Measurements from ENCODE around the gene ATP8B4.

The ATP8B4 gene

DNA sequence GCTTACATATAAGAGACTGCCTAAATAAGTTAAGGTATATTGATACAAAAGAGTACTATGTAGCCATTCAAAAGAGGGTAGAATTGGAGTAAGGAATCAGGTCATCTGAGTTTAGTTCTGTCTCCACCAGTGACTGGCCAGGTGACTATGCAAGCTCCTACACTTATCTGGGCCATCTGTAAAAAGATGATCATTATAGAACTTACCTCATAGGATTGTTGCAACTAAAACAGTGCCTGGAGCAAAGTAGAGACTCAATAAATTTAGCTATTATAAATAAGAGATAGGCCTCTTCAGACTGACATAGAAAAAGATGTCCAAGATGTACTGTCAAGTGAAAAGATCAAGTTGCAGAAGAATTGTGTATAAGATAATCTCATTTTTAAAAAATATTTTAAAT is 1.7 kb upstream of the ATP8B4 start:
- Histone ChIP-seq H3K9me3 (ENCODE audit: low read length) (no peaks in the 10 kb centered on the region), H3K4me1 (ENCODE audit: insufficient read depth, low read length, severe bottlenecking) (no peaks in the 10 kb centered on the region), H3K27me3 (ENCODE audit: insufficient read depth, low read length) (no peaks in the 10 kb centered on the region), H3K79me2 (ENCODE audit: insufficient read depth, low read length) (no peaks in the 10 kb centered on the region), H2AFZ (ENCODE audit: low read length) (no peak overlapping the region), H3K27ac (ENCODE audit: low read depth, low read length, poor library complexity, severe bottlenecking) (no peak overlapping the region), H4K20me1 (ENCODE audit: insufficient read depth, low read length) (no peaks in the 10 kb centered on the region), H3K9me2 (ENCODE audit: low read depth, low read length) (no peaks in the 10 kb centered on the region), H3K9ac (ENCODE audit: low read length) (no peak overlapping the region), H3F3A (ENCODE audit: insufficient read depth, low read length) (no peaks in the 10 kb centered on the region), H3K4me2 (ENCODE audit: low read length) (no peak overlapping the region), H3K4me3 (ENCODE audit: low read depth, low read length, poor library complexity, severe bottlenecking) (no peak overlapping the region), H3K36me3 (ENCODE audit: insufficient read depth, low read length) (no peaks in the 10 kb centered on the region)
- TF ChIP-seq, protein P1, sequence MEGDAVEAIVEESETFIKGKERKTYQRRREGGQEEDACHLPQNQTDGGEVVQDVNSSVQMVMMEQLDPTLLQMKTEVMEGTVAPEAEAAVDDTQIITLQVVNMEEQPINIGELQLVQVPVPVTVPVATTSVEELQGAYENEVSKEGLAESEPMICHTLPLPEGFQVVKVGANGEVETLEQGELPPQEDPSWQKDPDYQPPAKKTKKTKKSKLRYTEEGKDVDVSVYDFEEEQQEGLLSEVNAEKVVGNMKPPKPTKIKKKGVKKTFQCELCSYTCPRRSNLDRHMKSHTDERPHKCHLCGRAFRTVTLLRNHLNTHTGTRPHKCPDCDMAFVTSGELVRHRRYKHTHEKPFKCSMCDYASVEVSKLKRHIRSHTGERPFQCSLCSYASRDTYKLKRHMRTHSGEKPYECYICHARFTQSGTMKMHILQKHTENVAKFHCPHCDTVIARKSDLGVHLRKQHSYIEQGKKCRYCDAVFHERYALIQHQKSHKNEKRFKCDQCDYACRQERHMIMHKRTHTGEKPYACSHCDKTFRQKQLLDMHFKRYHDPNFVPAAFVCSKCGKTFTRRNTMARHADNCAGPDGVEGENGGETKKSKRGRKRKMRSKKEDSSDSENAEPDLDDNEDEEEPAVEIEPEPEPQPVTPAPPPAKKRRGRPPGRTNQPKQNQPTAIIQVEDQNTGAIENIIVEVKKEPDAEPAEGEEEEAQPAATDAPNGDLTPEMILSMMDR (IDR thresholded peaks at IDR 0.05; ENCODE audit: low read length) = no peak
- no peak for TF ChIP-seq EZH2 (IDR thresholded peaks at IDR 0.05; ENCODE audit: borderline replicate concordance, low read length)

DNA sequence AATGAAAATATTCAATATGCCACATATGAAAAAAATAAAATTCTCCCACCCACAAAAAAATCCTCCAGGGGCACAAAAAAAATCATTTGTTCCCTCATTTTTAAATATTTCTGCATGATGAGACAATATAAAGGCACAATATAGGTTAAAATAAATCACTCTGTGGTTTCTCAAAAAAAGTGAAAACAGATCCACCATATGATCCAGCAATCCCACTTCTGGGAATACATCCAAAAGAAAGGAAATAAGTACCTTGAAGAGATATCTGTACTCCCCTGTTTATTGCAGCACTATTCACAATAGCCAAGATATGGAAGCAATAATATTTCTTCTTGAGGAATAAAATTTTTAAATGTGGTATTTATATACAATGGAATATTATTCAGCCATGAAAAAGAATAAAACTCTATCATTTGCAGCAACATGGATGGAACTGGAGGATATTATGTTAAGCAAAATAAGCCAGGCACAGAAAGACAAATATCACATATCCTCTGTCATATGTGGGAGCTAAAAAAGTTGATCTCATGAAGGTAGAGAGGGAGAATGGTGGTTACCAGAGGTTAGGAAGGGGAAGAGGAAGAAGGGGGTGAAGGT is 1.5 kb downstream of the ATP8B4 start:
- no peaks in the 10 kb centered on the region for H3K27me3 ChIP-seq (ENCODE audit: insufficient read depth, low read length)
- H3K4me3 ChIP-seq (ENCODE audit: low read depth, low read length, poor library complexity, severe bottlenecking) = no peak overlapping the region
- H3F3A ChIP-seq (ENCODE audit: insufficient read depth, low read length) = no peaks in the 10 kb centered on the region
- no peaks in the 10 kb centered on the region for H3K9me2 ChIP-seq (ENCODE audit: low read depth, low read length)
- no peaks in the 10 kb centered on the region for H4K20me1 ChIP-seq (ENCODE audit: insufficient read depth, low read length)
- no peaks in the 10 kb centered on the region for H3K79me2 ChIP-seq (ENCODE audit: insufficient read depth, low read length)
- H3K4me1 ChIP-seq (ENCODE audit: insufficient read depth, low read length, severe bottlenecking) = no peaks in the 10 kb centered on the region
- no peak overlapping the region for H3K4me2 ChIP-seq (ENCODE audit: low read length)
- TF ChIP-seq, protein P1 (IDR thresholded peaks at IDR 0.05; ENCODE audit: low read length) = no peak
- no peak for TF ChIP-seq EZH2 (IDR thresholded peaks at IDR 0.05; ENCODE audit: borderline replicate concordance, low read length)
- H2AFZ ChIP-seq (ENCODE audit: low read length) = no peak overlapping the region
- H3K9ac ChIP-seq (ENCODE audit: low read length) = no peak overlapping the region
- no peak overlapping the region for H3K27ac ChIP-seq (ENCODE audit: low read depth, low read length, poor library complexity, severe bottlenecking)
- H3K36me3 ChIP-seq (ENCODE audit: insufficient read depth, low read length) = no peaks in the 10 kb centered on the region
- no peaks in the 10 kb centered on the region for H3K9me3 ChIP-seq (ENCODE audit: low read length)

DNA sequence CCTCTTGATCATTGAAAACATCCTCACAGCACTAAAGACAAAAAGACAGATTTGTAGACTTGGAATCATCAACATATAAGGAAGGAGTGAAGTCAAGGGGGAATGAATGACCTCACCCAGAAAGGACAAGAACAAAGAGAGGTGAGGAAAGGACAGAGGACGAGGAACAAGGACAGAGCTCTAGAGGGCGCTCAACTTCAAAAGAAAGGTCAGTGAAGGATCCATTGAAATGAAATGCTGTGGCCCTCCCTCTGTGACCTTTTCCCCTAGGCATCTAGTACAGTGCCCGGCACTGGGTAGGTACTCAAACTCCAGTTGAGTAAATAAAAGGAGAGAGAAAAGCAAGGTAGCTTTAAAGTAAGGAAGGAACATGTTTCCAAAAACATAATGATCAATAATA is 2.6 kb downstream of the ATP8B4 start:
- Histone ChIP-seq H3K4me3 (ENCODE audit: low read depth, low read length, poor library complexity, severe bottlenecking) (no peak overlapping the region), H4K20me1 (ENCODE audit: insufficient read depth, low read length) (no peaks in the 10 kb centered on the region), H3K9me2 (ENCODE audit: low read depth, low read length) (no peaks in the 10 kb centered on the region), H3K79me2 (ENCODE audit: insufficient read depth, low read length) (no peaks in the 10 kb centered on the region), H3K36me3 (ENCODE audit: insufficient read depth, low read length) (no peaks in the 10 kb centered on the region), H3K27me3 (ENCODE audit: insufficient read depth, low read length) (no peaks in the 10 kb centered on the region), H3K9ac (ENCODE audit: low read length) (no peak overlapping the region), H3F3A (ENCODE audit: insufficient read depth, low read length) (no peaks in the 10 kb centered on the region), H3K9me3 (ENCODE audit: low read length) (no peaks in the 10 kb centered on the region), H3K4me1 (ENCODE audit: insufficient read depth, low read length, severe bottlenecking) (no peaks in the 10 kb centered on the region), H3K4me2 (ENCODE audit: low read length) (no peak overlapping the region), H2AFZ (ENCODE audit: low read length) (no peak overlapping the region), H3K27ac (ENCODE audit: low read depth, low read length, poor library complexity, severe bottlenecking) (no peak overlapping the region)
- TF ChIP-seq, protein P1 (IDR thresholded peaks at IDR 0.05; ENCODE audit: low read length) = peak; percentile 52
- no peak for TF ChIP-seq EZH2 (IDR thresholded peaks at IDR 0.05; ENCODE audit: borderline replicate concordance, low read length)
